Measurements from ENCODE around the gene HOXC12. TPM values are rescaled to one million over a fixed set of nuclear protein-coding genes. Genes with fewer than 3 reads are reported as not detected.

The HOXC12 gene
- total RNA-seq, 2 experiments from 2014 or later, result not detected

DNA sequence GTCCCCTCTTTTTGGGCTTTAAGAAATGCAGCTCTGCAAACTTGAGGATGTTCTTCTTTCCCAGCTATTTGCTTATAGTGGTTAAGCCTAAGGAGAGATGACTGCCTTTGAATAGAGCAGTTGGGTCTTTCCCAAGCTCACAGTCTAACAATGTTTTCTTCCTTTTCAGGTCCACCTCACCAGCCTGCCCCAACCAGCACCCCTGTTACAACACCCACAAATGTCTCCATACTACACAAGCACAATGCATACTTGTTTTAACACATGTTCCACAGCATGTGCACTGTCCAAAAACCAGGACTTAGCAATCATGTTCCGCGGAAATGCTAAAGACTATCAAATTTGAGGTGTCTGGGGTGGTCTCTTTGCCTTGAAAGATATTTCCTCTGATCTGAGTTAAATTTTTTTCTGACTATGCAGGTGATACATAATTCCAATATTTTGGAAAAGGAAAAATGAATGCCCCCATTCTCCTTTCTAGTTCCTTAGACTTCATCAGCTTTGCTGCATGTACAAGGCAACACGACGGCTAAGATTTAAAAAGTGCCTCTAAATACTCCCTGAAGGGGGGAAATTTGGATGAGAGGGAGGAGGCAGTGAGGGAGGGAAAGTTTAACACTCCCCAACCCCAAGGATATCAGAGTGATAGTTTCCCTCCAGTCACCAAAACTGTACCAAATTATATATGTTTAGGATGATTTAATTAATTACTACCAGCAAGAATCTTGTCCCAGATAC is 22.7 kb upstream of the HOXC12 start:
- ATAC-seq, result no peak
- intact Hi-C loops (cut with micrococcal nuclease), result no loop called here
- POLR2A ChIA-PET, result interaction anchor here (0.9 kb wide), 1 partner anchor 9 kb away, joined by 3 read pairs; no protein-coding TSS in a partner anchor

DNA sequence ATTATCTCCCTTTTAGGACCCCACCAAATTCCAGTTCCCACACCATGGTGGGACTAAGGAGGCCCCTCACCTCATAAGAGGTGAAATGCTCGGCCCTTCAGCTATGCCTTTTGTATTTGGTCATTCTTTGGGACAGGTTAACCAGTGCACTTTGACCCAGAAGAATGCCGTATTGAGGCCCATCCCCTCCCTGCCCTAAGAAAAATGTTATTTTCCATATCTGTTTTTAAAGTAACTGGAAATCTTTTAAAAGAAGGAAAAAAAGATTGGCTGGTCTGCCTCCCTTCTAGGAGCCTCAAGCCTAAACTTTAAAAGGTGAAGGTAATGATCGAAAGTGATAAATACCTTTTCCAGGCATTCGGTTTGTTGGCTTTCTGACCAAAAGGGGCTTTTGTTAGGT is 21.8 kb upstream of the HOXC12 start:
- H3K9me3 Mint-ChIP-seq, result no peaks in the 10 kb centered on the region
- no peak overlapping the region for H3K4me3 Mint-ChIP-seq
- POLR2A ChIA-PET, result interaction anchor here (0.9 kb wide), 1 partner anchor 8 kb away, joined by 3 read pairs; no protein-coding TSS in a partner anchor
- peaks cover 84% of the 10 kb centered on the region for H3K27me3 Mint-ChIP-seq
- DNase-seq (no peak), ATAC-seq (no peak)
- intact Hi-C loops (cut with micrococcal nuclease), result no loop called here
- TF ChIP-seq, protein P1, sequence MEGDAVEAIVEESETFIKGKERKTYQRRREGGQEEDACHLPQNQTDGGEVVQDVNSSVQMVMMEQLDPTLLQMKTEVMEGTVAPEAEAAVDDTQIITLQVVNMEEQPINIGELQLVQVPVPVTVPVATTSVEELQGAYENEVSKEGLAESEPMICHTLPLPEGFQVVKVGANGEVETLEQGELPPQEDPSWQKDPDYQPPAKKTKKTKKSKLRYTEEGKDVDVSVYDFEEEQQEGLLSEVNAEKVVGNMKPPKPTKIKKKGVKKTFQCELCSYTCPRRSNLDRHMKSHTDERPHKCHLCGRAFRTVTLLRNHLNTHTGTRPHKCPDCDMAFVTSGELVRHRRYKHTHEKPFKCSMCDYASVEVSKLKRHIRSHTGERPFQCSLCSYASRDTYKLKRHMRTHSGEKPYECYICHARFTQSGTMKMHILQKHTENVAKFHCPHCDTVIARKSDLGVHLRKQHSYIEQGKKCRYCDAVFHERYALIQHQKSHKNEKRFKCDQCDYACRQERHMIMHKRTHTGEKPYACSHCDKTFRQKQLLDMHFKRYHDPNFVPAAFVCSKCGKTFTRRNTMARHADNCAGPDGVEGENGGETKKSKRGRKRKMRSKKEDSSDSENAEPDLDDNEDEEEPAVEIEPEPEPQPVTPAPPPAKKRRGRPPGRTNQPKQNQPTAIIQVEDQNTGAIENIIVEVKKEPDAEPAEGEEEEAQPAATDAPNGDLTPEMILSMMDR (IDR thresholded peaks at IDR 0.05), result no peak
- CTCF ChIA-PET, result no interaction called here
- H3K4me1 Mint-ChIP-seq (ENCODE audit: low read depth), result peaks cover 4% of the 10 kb centered on the region
- no peaks in the 10 kb centered on the region for H3K36me3 Mint-ChIP-seq (ENCODE audit: low read depth)
- no peak overlapping the region for H3K27ac Mint-ChIP-seq

More for the DNA sequence above, 22.7 kb upstream of the HOXC12 start:
- Mint-ChIP-seq H3K9me3 (no peaks in the 10 kb centered on the region), H3K27ac (no peak overlapping the region), H3K4me1 (ENCODE audit: low read depth) (peaks cover 4% of the 10 kb centered on the region), H3K36me3 (ENCODE audit: low read depth) (no peaks in the 10 kb centered on the region), H3K27me3 (peaks cover 81% of the 10 kb centered on the region), H3K4me3 (no peak overlapping the region)
- TF ChIP-seq, protein P1 (IDR thresholded peaks at IDR 0.05), result no peak
- no peak for DNase-seq
- CTCF ChIA-PET, result interaction anchor here (0.5 to 0.8 kb wide), 2 partner anchors 53 to 98 kb away, joined by 3 read pairs; partner anchors contain the start of gene HOXC10

DNA sequence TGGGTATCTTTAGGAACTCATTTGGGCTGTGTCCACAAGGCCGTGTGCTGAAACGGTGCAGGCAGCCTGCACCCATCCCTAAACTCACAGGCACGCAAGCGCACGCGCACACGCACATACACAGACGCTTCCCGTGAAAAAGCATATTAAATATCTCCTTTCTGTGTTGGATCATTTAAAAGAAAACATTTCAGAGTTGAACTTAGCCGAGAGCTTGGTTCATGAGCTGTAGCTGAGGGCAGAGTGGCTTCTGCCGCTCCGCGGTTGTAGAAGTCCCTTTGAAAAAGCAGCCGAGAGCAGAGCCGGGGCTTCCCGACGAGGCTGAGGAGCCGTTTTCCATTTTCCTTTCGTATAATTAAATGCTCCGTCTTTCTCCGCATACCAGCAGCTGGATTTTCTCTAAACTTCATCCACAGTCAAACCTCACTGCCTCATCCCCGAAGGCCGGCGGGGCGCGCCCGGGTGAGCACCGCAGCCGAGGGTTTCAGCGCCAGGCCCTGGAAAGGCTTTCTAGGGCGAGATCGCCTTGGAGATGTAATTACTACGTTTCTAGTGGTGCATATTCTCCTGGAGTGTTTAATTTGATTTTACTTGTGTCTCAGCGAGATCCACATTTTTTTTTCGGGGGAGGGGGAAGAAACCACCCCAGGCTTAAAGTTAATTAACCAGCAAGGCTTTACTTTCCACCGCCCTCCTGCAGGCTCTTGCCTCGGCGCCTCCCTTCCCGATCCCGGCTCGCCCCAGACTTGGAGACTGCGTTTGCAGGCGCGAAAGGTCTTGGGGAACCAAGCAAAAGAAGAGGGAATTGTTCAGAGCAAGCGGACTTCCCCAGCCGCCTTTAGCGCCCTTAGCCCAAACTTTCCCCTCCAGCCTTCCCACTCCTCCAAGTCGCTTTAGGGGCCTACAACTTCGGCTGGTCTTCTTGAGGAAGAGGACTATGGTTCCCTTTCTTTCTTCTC is 19.0 kb upstream of the HOXC12 start:
- TF ChIP-seq, protein P1 (IDR thresholded peaks at IDR 0.05), result no peak
- Mint-ChIP-seq H3K9me3 (no peaks in the 10 kb centered on the region), H3K4me3 (no peak overlapping the region), H3K4me1 (ENCODE audit: low read depth) (peaks cover 4% of the 10 kb centered on the region), H3K27ac (no peak overlapping the region), H3K27me3 (peaks cover 77% of the 10 kb centered on the region), H3K36me3 (ENCODE audit: low read depth) (no peaks in the 10 kb centered on the region)
- POLR2A ChIA-PET, result no interaction called here
- CTCF ChIA-PET, result no interaction called here
- intact Hi-C loops (cut with micrococcal nuclease), result loop anchor here (5.0 kb wide), 1 partner anchor 37 kb away; the partner anchor contains the start of genes HOTAIR and HOXC11
- no peak for DNase-seq
- ATAC-seq, result no peak

DNA sequence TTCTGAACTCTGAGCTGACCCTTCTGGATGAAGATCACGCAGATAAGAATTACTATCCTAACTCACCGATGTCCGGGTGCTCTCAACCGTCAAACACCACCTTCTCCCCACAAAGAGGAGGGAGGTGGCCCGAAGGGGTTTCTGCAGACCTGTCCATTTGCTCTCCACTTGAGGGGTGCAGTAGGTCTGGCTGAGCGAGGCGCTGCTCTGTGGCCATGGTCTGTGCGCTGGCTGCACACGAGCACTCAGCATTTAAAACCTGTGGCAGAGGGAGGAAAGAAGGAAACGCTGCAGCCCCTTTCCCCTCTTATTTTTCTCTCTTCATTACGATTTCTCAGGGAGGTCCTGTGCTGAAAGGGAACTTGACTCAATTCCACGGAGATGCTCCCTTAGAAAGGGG is 17.6 kb upstream of the HOXC12 start:
- intact Hi-C loops (cut with micrococcal nuclease), result loop anchor here (5.0 kb wide), 1 partner anchor 35 kb away; the partner anchor contains the start of genes HOTAIR and HOXC11
- H3K36me3 Mint-ChIP-seq (ENCODE audit: low read depth), result no peaks in the 10 kb centered on the region
- no peak for DNase-seq
- peaks cover 81% of the 10 kb centered on the region for H3K27me3 Mint-ChIP-seq
- TF ChIP-seq, protein P1 (IDR thresholded peaks at IDR 0.05), result no peak
- H3K4me3 Mint-ChIP-seq, result no peak overlapping the region
- CTCF ChIA-PET, result interaction anchor here (2.1 kb wide), 1 partner anchor 191 kb away, joined by 6 read pairs; no protein-coding TSS in a partner anchor
- no peak overlapping the region for H3K27ac Mint-ChIP-seq
- POLR2A ChIA-PET, result interaction anchor here (1.5 kb wide), 1 partner anchor 9 kb away, joined by 3 read pairs; no protein-coding TSS in a partner anchor
- H3K9me3 Mint-ChIP-seq, result no peaks in the 10 kb centered on the region
- no peak for ATAC-seq
- H3K4me1 Mint-ChIP-seq (ENCODE audit: low read depth), result peaks cover 4% of the 10 kb centered on the region
